Stimulated activated naive CD8-positive, alpha-beta T cell treated with anti-CD3 and anti-CD28 coated beads, Interleukin-15, amount 100 ng/mL, for 72 hours (primary cell): ENCODE results near the gene ATP6V0A1.
"Not testable (repeated sequence)": the region's sequence is repeated elsewhere in the genome, so short reads cannot be mapped to it uniquely, and the experiment has no call there.

Experiments
- ATAC-seq: fragments of 150-1000 bp; cut with Tn5 transposase; 2 replicates; pipeline ENCODE4 v1.10.0; 2021; ENCODE audit warnings: mild to moderate bottlenecking, moderate library complexity
- DNase-seq, 2 donors: peaks; one replicate each; pipeline ENCODE4 v3.0.0; 2021 to 2022
- H3K27ac Mint-ChIP-seq, 2 donors: one replicate each; pipeline ENCODE4 v1.8.0; 2022; ENCODE audit warnings: mild to moderate bottlenecking in 2 of 2, mixed read lengths in 2 of 2, moderate library complexity in 2 of 2
- H3K27me3 Mint-ChIP-seq: one replicate; pipeline ENCODE4 v1.8.0; 2022; ENCODE audit warnings: mixed read lengths
- H3K4me1 Mint-ChIP-seq: one replicate; pipeline ENCODE4 v1.8.0; 2022; ENCODE audit warnings: mild to moderate bottlenecking, mixed read lengths
- H3K4me3 Mint-ChIP-seq, 2 donors: one replicate each; pipeline ENCODE4 v1.8.0; 2022; ENCODE audit warnings: mild to moderate bottlenecking in 2 of 2, mixed read lengths in 2 of 2, moderate library complexity in 1 of 2
- H3K9me3 Mint-ChIP-seq, 2 donors: one replicate each; pipeline ENCODE4 v1.8.0; 2022; ENCODE audit warnings: mixed read lengths in 2 of 2

The ATP6V0A1 gene

DNA sequence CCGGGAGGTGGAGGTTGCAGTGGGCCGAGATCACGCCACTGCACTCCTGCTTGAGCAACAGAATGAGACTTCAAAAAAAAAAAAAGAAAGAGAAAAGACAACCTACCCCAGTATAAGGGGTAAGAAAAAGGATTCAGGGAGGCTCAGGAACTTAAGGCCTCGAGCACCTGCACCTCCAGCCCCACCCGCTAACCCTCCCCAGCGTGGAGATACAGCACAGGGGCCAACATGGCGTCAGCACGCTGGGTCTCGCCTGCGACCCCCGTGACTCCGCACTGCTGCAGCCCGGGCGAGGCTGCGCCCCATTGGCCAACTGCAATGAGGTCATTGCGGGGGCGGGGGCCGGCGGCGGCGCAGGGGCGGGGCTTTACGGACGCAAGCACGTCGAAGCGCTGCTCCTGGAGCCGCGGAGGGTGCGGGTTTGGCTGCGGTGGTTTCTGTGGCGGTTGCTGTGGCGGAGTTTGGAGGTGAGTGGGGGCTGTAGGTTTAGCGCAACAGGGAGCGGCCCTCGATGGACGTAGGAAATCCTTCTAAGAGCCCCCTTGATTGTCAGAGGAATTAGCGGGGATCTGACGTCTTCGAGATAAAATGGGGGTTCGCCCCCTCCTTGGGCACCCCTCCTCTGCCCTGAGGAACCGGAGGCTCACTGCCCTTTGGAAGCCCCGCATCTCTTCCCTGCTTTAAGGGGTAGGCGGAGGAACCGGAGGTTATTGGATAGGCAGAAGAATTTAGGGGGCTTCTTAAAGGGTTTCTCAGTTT lies at the start of gene ATP6V0A1:
TSS of gene ATP6V0A1 (plus strand) at position 382 of the 759 bp plus-strand sequence. CDS start 2,017 bp downstream, outside the sequence.
- Mint-ChIP-seq H3K27ac (peak within 1 kb of the TSS; percentile 73 to 98), H3K27me3 (peaks cover 7% of the 10 kb centered on the region), H3K4me1 (peaks cover 46% of the 10 kb centered on the region), H3K4me3 (peak within 1 kb of the TSS; percentile 90 to 99), H3K9me3 (no peaks in the 10 kb centered on the region)
- ATAC-seq (peak; percentile 93), DNase-seq (peak; percentile 88 to 89)

DNA sequence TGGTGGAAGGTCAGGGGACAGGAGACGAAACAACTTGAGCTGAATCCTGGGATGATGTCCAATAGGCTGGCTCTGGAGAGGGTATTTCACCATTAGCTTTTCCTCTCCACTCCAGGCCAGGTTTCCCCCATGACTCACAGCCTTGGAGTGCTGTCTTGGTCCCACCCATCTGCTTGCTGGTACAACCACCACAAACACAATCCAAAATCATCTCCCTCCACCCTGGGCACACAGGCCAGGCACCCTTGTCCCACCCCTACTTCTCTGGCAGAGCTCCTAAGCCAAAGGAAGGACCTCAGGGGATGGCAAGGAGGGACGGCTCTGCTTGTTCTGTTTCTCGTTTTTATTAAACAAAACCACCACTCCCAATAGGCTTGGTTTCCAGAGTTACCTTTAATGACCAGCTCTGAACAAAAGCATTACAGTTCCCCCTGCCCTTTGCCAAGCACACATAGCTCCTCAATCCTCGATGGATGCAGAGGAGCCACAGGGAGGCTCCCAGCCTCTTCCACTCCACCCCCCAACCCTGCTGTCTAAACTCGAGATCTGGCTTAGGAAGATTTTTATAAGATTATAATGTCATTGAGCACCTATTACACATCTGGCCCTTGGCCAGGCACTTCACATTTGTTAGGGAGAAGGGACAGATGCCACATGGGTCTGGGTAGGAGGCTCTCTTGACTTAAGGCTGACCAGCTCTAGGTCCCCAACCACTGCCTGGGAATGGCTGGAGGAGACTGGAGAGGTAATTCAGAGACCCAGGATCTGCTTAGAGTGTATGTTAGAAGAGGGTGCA lies 49.0 kb upstream of the ATP6V0A1 start:
- no peak for DNase-seq
- H3K27ac Mint-ChIP-seq = no peak overlapping the region
- peaks cover 21% of the 10 kb centered on the region for H3K4me1 Mint-ChIP-seq
- H3K9me3 Mint-ChIP-seq = no peaks in the 10 kb centered on the region
- no peak overlapping the region for H3K4me3 Mint-ChIP-seq
- H3K27me3 Mint-ChIP-seq = no peaks in the 10 kb centered on the region
- ATAC-seq = no peak

DNA sequence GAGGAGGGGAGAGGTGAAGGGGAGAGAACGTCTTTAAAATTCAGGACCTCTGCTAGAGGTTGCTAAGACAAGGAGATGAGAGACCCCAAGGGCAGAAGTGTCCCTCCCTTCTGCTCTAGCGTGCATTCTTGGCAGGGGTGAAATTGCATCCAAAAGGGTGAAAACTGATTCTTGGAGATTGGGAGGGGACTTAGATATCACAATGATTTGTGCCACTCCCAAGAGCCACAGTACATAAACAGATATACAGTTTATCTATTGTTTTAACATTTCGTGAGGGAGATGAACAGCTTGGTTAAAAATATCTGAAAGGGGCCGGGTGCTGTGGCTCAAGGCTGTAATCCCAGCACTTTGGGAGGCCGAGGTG lies 48.4 kb upstream of the ATP6V0A1 start:
- Mint-ChIP-seq H3K27ac (no peak overlapping the region), H3K4me3 (no peak overlapping the region)
- no peak for ATAC-seq

DNA sequence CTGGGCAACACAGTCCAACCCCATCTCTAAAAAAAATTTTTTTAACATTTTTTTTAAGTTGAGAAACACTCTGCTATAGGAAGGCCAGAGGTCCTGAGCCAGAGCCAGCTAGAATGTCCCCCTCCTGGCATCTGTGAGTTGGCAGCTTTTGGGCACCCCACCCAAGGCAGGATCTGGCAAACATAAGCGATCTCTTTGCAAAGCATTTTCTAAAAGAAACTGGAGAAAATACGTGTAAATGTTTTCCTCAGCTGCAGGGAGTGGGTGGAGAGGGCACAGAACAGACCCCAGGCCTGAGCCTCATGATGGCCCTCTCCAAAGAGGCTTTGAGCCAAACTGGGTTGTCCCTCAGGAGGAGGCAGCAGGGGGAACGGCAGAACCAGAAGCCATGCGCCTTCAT lies 47.3 kb upstream of the ATP6V0A1 start:
- H3K4me1 Mint-ChIP-seq = peaks cover 29% of the 10 kb centered on the region
- H3K27me3 Mint-ChIP-seq = no peaks in the 10 kb centered on the region
- no peaks in the 10 kb centered on the region for H3K9me3 Mint-ChIP-seq
- ATAC-seq (no peak), DNase-seq (no peak)
- no peak overlapping the region for H3K27ac Mint-ChIP-seq
- H3K4me3 Mint-ChIP-seq = no peak overlapping the region

More for the DNA sequence above, 48.4 kb upstream of the ATP6V0A1 start:
- H3K9me3 Mint-ChIP-seq = no peaks in the 10 kb centered on the region
- peaks cover 27% of the 10 kb centered on the region for H3K4me1 Mint-ChIP-seq
- H3K27me3 Mint-ChIP-seq = no peaks in the 10 kb centered on the region
- no peak for DNase-seq

DNA sequence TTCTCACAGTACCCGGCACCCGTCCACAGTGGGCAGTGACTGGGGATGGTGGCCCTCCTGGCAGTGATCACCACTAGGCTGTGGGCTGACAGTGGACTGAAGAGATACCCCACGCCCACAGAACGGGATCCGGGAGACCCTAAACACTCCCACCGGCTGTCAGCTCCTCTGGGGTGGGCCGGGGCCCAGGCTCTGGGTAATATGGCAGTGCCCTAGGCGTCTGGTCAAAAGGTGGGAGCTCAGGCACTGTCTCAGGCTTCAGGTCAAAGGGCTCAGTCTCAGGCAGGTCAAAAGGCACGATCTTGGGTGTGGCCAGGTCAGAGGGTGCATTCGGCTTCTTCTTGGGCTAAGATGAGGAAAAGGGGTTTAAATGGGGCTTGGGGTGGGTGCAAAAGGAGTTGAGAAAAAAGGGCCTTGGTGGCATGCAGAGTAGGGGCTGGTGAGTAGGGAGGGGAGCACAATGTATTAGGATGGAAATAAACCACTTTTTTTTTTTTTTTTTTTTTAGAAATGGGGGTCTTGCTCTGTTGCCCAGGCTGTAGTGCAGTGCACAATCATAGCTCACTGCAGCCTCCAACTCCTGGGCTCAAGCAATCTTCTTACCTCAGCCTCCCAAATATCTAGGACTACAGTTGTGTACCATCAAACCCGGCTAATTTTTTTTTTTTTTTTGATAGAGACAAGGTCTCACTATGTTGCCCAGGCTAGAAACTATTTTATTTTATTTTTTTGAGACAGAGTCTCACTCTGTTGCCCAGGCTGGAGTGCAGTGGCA lies 46.6 kb upstream of the ATP6V0A1 start:
- DNase-seq (no peak), ATAC-seq (no peak)
- H3K4me1 Mint-ChIP-seq = peaks cover 29% of the 10 kb centered on the region
- H3K9me3 Mint-ChIP-seq = no peaks in the 10 kb centered on the region
- no peak overlapping the region for H3K27ac Mint-ChIP-seq
- H3K4me3 Mint-ChIP-seq = no peak overlapping the region
- no peaks in the 10 kb centered on the region for H3K27me3 Mint-ChIP-seq

DNA sequence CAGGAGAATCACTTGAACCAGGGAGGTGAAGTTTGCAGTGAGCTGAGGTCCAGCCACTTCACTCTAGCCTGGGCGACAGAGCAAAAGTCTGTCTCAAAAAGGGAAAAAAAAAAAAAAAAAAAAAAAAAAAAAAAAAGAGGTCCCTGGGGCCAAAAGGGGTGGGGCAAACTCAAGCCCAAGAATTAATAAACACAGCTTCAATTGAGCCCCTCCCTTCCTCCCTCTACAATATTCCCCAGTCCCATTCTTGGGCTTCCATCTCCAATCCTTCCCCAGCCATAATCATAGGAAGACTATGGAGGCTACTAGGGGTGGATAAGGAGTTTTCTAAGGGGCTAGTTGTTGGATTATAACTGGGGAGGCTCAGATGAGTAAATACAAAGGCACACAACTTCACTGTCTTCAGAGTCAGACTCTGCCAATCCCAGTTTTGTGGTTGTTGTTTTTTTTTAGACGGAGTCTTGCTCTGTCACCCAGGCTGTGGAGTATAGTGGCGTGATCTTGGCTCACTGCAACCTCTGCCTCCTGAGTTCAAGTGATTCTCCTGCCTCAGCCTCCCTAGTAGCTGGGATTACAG lies 45.1 kb upstream of the ATP6V0A1 start:
- H3K4me1 Mint-ChIP-seq = peaks cover 23% of the 10 kb centered on the region
- no peak overlapping the region for H3K4me3 Mint-ChIP-seq
- no peaks in the 10 kb centered on the region for H3K27me3 Mint-ChIP-seq
- DNase-seq = no peak
- no peaks in the 10 kb centered on the region for H3K9me3 Mint-ChIP-seq
- H3K27ac Mint-ChIP-seq = peak overlapping the region in 1 of 2 donors; percentile 57
- no peak for ATAC-seq

DNA sequence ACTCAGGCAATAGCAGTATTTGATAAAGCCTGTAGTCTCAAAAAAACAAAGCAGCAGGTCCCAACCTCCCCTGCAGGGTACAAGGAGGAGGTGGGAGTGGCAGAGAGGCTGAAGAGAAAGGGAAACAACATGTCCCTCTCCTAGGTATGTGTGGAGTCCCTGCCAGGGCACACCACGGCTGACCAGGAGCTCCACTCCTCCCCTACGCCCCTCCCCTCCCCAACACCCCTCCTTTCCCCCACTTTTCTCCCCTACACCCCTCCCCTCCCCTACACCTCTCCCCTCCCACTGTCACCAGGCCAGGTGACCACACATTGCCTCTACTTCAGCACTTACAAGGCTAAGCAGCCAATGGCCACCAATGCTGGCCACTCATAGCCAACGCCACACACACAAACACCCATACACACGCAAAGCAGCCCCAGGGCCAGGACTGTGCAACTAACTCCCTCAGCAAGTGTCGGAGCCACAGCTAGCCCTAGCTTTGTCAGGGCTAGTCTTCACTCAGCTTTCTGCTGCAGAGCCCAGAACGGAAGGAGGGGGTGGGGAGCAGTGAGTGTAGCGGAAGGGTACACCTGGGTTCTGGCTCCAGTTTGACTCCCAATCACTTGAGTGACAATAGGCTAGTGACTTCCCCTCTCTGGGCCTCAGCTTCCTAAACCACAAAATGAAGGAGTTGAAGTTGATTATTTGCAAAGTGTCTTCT lies 43.8 kb upstream of the ATP6V0A1 start:
- peaks cover under 1% of the 10 kb centered on the region for H3K27me3 Mint-ChIP-seq
- H3K4me3 Mint-ChIP-seq = peak overlapping the region; percentile 65 to 69
- H3K9me3 Mint-ChIP-seq = no peaks in the 10 kb centered on the region
- ATAC-seq (peak; percentile 93), DNase-seq (peak; percentile 41 to 58)
- peaks cover 28% of the 10 kb centered on the region for H3K4me1 Mint-ChIP-seq
- peak overlapping the region in 1 of 2 donors; percentile 85 for H3K27ac Mint-ChIP-seq

DNA sequence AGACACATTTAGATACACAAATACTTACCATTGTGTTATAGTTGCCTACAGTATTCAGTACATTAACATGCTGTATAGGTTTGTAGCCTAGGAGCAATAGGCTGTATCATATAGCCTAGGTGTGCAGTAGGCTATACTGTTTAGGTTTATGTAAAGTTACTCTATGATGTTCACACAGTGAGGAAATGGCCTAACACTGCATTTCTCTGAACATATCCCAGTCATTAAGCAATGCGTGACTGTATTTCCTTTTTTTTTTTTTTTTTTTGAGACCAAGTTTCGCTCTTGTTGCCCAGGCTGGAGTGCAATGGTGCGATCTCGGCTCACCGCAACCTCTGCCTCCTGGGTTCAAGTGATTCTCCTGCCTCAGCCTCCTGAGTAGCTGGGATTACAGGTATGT lies 40.7 kb upstream of the ATP6V0A1 start:
- H3K4me3 Mint-ChIP-seq, H3K27ac Mint-ChIP-seq, ATAC-seq, DNase-seq, H3K9me3 Mint-ChIP-seq: not testable (repeated sequence)
- Mint-ChIP-seq H3K4me1 (peaks cover 60% of the 10 kb centered on the region), H3K27me3 (peaks cover 31% of the 10 kb centered on the region)

DNA sequence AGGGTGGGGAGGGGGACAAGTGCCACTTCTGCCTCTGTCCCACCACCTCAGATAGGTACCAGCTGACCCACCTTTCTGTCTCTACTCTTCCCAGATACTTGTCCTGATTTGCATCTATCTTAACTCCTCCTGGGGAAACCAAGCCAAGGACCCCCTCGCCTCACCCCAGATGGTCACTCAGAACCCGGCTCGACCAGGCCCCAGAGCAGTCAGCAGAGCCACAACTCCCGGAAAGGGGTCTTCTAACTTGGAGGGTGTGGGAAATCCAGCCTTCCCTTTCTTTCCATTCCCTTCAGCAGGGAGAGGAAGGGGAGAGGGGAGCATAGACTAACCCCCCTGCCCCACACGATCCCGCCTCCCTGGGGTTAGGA lies 37.6 kb upstream of the ATP6V0A1 start:
- peak overlapping the region; percentile 58 to 76 for H3K4me3 Mint-ChIP-seq
- H3K27me3 Mint-ChIP-seq = peaks cover 50% of the 10 kb centered on the region
- no peak overlapping the region for H3K27ac Mint-ChIP-seq
- no peak for DNase-seq
- H3K4me1 Mint-ChIP-seq = peaks cover 41% of the 10 kb centered on the region
- H3K9me3 Mint-ChIP-seq = no peaks in the 10 kb centered on the region
- ATAC-seq = no peak

DNA sequence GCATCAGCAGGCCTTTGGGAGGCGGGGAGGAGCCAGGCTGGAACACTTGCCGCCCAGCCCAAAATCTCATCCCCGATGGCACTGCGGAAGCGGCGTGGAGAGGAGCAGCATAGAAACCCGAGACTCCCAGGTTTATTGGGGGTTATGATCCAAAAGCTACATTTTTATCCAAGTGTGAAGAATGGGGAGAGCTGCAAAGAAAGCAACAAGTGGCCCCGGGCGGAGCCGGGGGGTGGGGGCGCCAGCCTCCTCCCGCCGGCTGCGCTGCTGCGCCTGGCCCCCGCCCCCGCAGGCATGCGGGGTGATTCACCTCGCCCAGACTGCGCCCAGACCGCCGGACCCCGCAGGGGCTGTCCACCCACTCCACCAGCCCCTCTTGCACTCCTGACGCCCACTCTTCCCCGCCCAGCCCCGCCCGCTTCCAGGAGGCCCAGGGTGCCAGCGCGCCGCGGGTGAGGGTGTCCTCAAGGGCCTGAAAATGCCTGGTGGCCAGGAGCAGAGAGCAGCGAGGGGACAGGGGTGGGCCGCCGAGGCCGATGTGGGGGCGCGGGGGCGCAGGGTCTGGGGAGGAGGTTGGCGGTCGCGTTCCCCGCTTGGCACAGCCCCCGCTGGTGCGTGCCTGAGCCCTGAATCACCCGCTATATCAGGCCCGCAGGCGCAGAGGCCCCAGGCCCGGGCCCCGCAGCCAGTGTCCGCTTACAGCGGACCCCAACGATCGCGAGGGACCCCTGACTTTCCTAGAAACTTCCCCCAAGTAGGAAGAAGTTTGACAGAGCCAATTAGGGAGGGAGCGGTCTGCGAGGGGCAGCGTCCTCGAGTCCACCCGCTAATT lies 37.0 kb upstream of the ATP6V0A1 start:
- peak; percentile 51 for ATAC-seq
- H3K27ac Mint-ChIP-seq = no peak overlapping the region
- H3K9me3 Mint-ChIP-seq = no peaks in the 10 kb centered on the region
- H3K4me1 Mint-ChIP-seq = peaks cover 40% of the 10 kb centered on the region
- DNase-seq = no peak
- H3K4me3 Mint-ChIP-seq = peak overlapping the region; percentile 74 to 83
- peaks cover 50% of the 10 kb centered on the region for H3K27me3 Mint-ChIP-seq

DNA sequence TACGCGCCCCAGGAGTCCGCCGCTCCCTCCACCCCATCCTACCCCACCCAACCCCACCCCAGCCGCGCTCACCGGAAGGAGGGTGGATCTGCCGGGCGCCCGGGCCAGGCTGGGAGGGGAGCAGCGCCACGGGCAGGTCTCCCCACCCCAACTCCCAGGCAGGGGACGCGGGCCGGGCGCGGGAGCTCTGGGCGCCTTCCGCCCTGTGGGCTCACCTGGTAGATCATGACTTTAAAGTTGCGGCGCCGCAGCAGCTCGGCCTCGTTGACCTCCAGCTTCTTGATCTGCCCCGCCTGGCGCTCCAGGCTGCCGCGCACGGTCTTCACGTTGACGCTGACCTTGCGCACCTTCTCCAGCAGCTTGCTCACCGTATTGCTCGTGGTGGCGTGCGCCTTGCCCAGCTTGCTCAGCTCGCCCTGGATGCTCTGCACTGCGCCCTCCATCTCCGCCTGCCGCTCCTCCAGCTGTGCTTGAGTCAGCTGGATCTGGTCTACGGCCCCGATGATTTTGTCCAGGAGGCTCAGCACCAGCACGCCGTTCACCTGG lies 36.2 kb upstream of the ATP6V0A1 start:
- Mint-ChIP-seq H3K4me1 (peaks cover 40% of the 10 kb centered on the region), H3K9me3 (no peaks in the 10 kb centered on the region), H3K27ac (no peak overlapping the region), H3K4me3 (peak overlapping the region; percentile 92 to 93), H3K27me3 (peaks cover 50% of the 10 kb centered on the region)
- ATAC-seq (peak; percentile 73), DNase-seq (peak; percentile 38 to 45)

DNA sequence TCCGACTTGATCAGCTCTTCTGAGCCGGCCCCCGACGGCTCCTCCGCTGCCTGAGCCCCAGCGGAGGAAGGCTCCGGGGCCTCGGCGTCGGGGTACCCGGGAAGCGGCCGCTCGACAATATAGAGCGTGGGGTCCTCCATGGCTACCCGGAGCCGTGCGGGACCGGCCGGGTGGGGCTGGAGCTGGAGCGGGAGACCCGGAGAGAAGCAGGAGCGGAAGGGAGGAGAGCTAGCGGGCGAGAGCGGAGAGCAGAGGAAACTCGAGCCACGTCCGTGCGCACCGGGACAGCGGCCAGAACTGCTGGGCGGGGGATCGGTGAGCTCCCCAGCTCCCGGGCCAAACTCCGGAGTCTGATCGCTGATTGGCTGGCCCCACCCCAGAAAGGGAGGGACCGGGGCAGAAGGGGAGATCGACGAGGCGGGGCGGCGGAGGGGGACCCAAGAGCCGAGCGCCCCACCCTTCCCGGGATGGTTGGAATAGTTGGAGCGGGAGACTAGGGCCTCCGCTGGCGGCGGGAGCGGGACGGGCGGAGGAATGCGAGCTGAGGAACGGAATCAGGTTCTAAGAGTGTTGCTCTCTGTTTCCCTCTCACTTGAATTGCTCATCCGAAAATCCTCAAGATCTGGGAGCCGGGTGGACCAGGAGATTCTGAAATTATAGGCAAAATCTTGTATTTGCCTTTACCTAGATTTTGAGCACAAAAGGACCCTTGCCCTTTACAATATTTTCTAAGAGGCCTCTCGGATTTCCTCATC lies 35.5 kb upstream of the ATP6V0A1 start, which contains the start of gene CAVIN1:
TSS of gene CAVIN1 (minus strand) at position 299 of the 755 bp plus-strand sequence. CDS start at position 140, 159 bp downstream.
- peaks cover 40% of the 10 kb centered on the region for H3K4me1 Mint-ChIP-seq
- H3K27me3 Mint-ChIP-seq = peaks cover 50% of the 10 kb centered on the region
- no peak within 1 kb of the TSS for H3K27ac Mint-ChIP-seq
- H3K4me3 Mint-ChIP-seq = peak within 1 kb of the TSS; percentile 92 to 93
- H3K9me3 Mint-ChIP-seq = no peaks in the 10 kb centered on the region
- peak; percentile 52 for ATAC-seq
- no peak for DNase-seq

DNA sequence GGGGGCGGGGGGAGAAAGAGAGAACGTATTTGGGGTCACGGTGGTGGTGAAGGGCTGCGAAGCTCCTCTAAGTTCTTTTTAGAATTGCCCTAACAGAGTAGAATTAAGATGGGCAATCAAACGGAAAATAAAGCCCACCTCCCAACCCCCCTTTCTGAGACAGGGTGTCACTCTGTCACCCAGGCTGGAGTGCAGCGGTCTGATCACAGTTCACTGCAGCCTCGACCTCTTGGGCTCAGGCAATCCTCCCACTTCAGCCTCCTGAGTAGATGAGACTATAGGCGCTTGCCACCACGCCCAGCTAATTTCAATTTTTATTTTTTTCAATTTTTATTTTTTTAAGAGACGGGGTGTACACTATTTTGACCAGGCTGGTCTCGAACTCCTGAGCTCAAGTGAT lies 34.9 kb upstream of the ATP6V0A1 start:
- Mint-ChIP-seq H3K27ac (no peak overlapping the region), H3K4me1 (peaks cover 47% of the 10 kb centered on the region), H3K27me3 (peaks cover 50% of the 10 kb centered on the region), H3K9me3 (no peaks in the 10 kb centered on the region), H3K4me3 (no peak overlapping the region)
- ATAC-seq (no peak), DNase-seq (no peak)
